ENCODE data around the gene SGMS1. TPM values are rescaled to one million over a fixed set of nuclear protein-coding genes. Genes with fewer than 3 reads are reported as not detected.

The SGMS1 gene
- polyA plus RNA-seq, 2 of the 4 experiments (the other 2 are of a cell fraction) = 22.7 to 28.2 TPM

- WGBS (ENCODE audit: missing lambda C conversion rate) = 61% methylated on average over 4 of the region's 4 CpGs
- POLR2A ChIA-PET = no interaction called here
- Histone ChIP-seq H3K4me1 (peaks cover 8% of the 10 kb centered on the region), H3K4me3 (no peak overlapping the region), H3K9me3 (no peaks in the 10 kb centered on the region), H3K4me2 (no peak overlapping the region), H3K27ac (no peak overlapping the region)
- no peak for FAIRE-seq
- DNase-seq (ENCODE audit: low read depth in 1 of 2, low spot score in 1 of 2) = no peak
- CTCF ChIA-PET = interaction anchor here (0.8 kb wide), 1 partner anchor 62 kb away, joined by 3 read pairs; no protein-coding TSS in a partner anchor
- TF ChIP-seq JUN (IDR thresholded peaks at IDR 0.05) (no peak), ELK1 (IDR thresholded peaks at IDR 0.05; ENCODE audit: low read depth, low read length) (no peak), ATOH8 (CRISPR knock-in tag; IDR thresholded peaks at IDR 0.05; ENCODE audit: low read depth) (no peak), FOXS1 (CRISPR knock-in tag; IDR thresholded peaks at IDR 0.05) (no peak), SMC3 (IDR thresholded peaks at IDR 0.05) (no peak), JUNB (IDR thresholded peaks at IDR 0.05) (no peak), HOXB13 (CRISPR knock-in tag; IDR thresholded peaks at IDR 0.05; ENCODE audit: low read depth) (no peak), ZSCAN20 (CRISPR knock-in tag; IDR thresholded peaks at IDR 0.05) (no peak), NFE2L2 (conservative IDR thresholded peaks at IDR 0.05; ENCODE audit: low read length) (no peak), NPAS2 (CRISPR knock-in tag; IDR thresholded peaks at IDR 0.05; ENCODE audit: borderline replicate concordance) (no peak)
- TF ChIP-seq, protein P1, sequence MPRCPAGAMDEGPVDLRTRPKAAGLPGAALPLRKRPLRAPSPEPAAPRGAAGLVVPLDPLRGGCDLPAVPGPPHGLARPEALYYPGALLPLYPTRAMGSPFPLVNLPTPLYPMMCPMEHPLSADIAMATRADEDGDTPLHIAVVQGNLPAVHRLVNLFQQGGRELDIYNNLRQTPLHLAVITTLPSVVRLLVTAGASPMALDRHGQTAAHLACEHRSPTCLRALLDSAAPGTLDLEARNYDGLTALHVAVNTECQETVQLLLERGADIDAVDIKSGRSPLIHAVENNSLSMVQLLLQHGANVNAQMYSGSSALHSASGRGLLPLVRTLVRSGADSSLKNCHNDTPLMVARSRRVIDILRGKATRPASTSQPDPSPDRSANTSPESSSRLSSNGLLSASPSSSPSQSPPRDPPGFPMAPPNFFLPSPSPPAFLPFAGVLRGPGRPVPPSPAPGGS (IDR thresholded peaks at IDR 0.05) = no peak
- TF ChIP-seq, protein P2, sequence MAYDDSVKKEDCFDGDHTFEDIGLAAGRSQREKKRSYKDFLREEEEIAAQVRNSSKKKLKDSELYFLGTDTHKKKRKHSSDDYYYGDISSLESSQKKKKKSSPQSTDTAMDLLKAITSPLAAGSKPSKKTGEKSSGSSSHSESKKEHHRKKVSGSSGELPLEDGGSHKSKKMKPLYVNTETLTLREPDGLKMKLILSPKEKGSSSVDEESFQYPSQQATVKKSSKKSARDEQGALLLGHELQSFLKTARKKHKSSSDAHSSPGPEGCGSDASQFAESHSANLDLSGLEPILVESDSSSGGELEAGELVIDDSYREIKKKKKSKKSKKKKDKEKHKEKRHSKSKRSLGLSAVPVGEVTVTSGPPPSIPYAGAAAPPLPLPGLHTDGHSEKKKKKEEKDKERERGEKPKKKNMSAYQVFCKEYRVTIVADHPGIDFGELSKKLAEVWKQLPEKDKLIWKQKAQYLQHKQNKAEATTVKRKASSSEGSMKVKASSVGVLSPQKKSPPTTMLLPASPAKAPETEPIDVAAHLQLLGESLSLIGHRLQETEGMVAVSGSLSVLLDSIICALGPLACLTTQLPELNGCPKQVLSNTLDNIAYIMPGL (CRISPR knock-in tag; IDR thresholded peaks at IDR 0.05; ENCODE audit: borderline replicate concordance) = no peak
- no peak for ATAC-seq
Measured at GRCh38 chr10:50281967-50282522, 341.7 kb downstream of the SGMS1 start.

DNA sequence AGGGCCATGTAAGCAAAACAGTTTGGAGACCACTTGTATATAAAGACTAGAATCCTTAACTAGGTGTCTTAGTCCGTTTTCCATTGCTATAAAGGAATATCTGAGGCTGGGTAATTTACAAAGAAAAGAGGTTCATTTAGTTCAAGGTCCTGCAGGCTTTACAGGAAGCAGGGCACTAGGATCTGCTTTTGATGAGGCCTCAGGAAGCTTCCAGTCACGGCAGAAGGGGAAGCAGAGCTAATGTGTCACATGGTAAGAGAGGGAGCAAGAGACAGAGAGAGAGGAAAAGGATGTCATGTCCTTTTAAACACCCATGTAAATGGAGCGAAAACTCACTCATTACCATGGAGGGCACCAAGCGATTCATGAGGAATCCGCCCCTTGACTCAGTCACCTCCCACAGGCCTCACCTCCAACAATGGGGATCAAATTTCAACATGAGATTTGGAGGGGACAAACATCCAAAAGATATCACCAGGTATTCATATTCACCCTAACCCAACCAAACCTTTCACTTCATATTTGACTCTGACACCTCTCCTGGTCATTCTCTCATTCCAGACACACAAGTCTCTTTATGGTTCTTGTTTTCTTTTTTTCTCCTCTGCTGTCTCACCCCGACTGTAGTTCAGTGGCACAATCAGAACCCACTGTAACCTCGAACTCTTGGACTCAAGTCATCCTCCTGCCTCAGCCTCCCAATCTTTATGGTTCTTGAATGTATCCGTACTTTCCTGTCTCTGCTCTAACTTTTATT lies 342.4 kb downstream of the SGMS1 start:
- no peak for FAIRE-seq
- ATAC-seq = no peak
- Histone ChIP-seq H3K4me3 (no peak overlapping the region), H3K4me2 (no peak overlapping the region), H3K4me1 (peaks cover 8% of the 10 kb centered on the region), H3K9me3 (no peaks in the 10 kb centered on the region), H3K27ac (no peak overlapping the region)
- TF ChIP-seq PHF8 (IDR thresholded peaks at IDR 0.05; ENCODE audit: borderline replicate concordance, low read depth) (no peak), JUN (IDR thresholded peaks at IDR 0.05) (no peak), MAX (IDR thresholded peaks at IDR 0.05) (no peak), CBX8 (IDR thresholded peaks at IDR 0.05) (no peak), RCOR1 (IDR thresholded peaks at IDR 0.05; ENCODE audit: low read depth, low read length) (no peak)
- CTCF ChIA-PET = no interaction called here
- POLR2A ChIA-PET = no interaction called here
- DNase-seq (ENCODE audit: low read depth in 1 of 2, low spot score in 1 of 2) = no peak
- WGBS (ENCODE audit: missing lambda C conversion rate) = 53% methylated on average over 8 of the region's 8 CpGs

Measured in A549 (cell line).